Measurements from ENCODE around the gene ZNF10. TPM values are rescaled to one million over a fixed set of nuclear protein-coding genes. Genes with fewer than 3 reads are reported as not detected.

The ZNF10 gene
- total RNA-seq, 1 experiment from 2014 or later, result 12.4 TPM

DNA sequence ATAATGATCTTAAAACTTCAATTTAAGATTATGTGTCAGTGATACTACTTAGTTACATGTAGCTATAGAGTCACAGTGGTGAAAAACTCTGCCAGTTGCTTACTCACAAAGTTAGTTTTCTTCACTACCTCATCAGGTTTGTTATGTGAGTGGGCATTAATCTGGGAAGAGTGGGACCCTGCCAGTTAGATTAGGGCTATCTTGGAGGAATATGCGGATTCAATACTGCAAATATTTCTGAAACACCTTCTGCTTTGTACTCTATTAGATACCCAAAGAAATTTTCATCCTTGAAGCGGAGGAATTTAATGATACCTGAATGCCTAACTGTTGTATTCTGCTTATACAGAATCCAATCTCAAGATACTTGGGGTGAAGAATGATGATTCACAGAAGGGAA is 76.0 kb downstream of the ZNF10 start:
- BruUV-seq (replicated peaks), result no TSS peak

More for the DNA sequence above, 76.0 kb downstream of the ZNF10 start:
- H3K36me3 ChIP-seq (ENCODE audit: control insufficient read depth, insufficient read depth, low read length), result peaks cover 13% of the 10 kb centered on the region
- H3K27ac ChIP-seq (ENCODE audit: low read length), result no peak overlapping the region
- in situ Hi-C loops (cut with HindIII; ENCODE audit: low pct_unique_long_range_greater_than_20kb, low sequenced_read_pairs), result no loop called here
- ChIA-PET CTCF (no interaction called here), POLR2A (no interaction called here)
- H3K4me1 ChIP-seq (ENCODE audit: control insufficient read depth, insufficient read depth, low read length), result no peaks in the 10 kb centered on the region
- no peaks in the 10 kb centered on the region for H3K27me3 ChIP-seq (ENCODE audit: control insufficient read depth, insufficient read depth, low read length)
- DNase-seq (ENCODE audit: low read depth, low spot score), result no peak
- H3K9me3 ChIP-seq (ENCODE audit: control insufficient read depth, insufficient read depth, low read depth, low read length), result peaks cover 70% of the 10 kb centered on the region
- no peak for ATAC-seq
- no peak overlapping the region for H3K4me3 ChIP-seq (ENCODE audit: low read depth in 2 of 2, low read length in 2 of 2)
- no peak for TF ChIP-seq TCF7L2 (IDR thresholded peaks at IDR 0.05; ENCODE audit: low read depth, low read length)
- intact Hi-C loops (cut with micrococcal nuclease; ENCODE audit: unreplicated experiment), result no loop called here

Other genes starting within 250 kb of the ZNF10 start
- 74.0 TPM for gene CHFR, start 243.0 kb upstream of the ZNF10 start, total RNA-seq (2021; ENCODE audit: unreplicated experiment)
- gene ZNF605, start 174.3 kb upstream of the ZNF10 start, total RNA-seq (2021; ENCODE audit: unreplicated experiment), result 20.6 TPM
- 22.1 TPM for gene ZNF26, start 144.3 kb upstream of the ZNF10 start, total RNA-seq (2021; ENCODE audit: unreplicated experiment)
- 36.8 TPM for gene ZNF84, start 93.1 kb upstream of the ZNF10 start, total RNA-seq (2021; ENCODE audit: unreplicated experiment)
- 14.3 TPM for gene ZNF140, start 49.7 kb upstream of the ZNF10 start, total RNA-seq (2021; ENCODE audit: unreplicated experiment)
- 2.2 TPM for gene ZNF891, start 353 bp upstream of the ZNF10 start, total RNA-seq (2021; ENCODE audit: unreplicated experiment)
- gene ZNF268, start 50.9 kb downstream of the ZNF10 start, total RNA-seq (2021; ENCODE audit: unreplicated experiment), result 22.4 TPM
- not detected for gene ANHX, start 105.2 kb downstream of the ZNF10 start, total RNA-seq (2021; ENCODE audit: unreplicated experiment)